IPS-15b (cell line): Measurements from ENCODE around the gene SPOCK1.
A peak's percentile ranks its signal among the peaks of the same experiment; 100 is the strongest.
"Not testable (repeated sequence)": the region's sequence is repeated elsewhere in the genome, so short reads cannot be mapped to it uniquely, and the experiment has no call there.

Source experiments
- H3K27me3 ChIP-seq: one replicate; pipeline ENCODE4 v1.6.1; 2013; ENCODE audit warnings: low read length; ENCODE audit not compliant: control insufficient read depth, insufficient read depth
- H3K36me3 ChIP-seq: one replicate; pipeline ENCODE4 v1.6.1; 2013; ENCODE audit warnings: low read length; ENCODE audit not compliant: control insufficient read depth, insufficient read depth
- H3K4me1 ChIP-seq: one replicate; pipeline ENCODE4 v1.6.1; 2013; ENCODE audit warnings: mild to moderate bottlenecking, low read length; ENCODE audit not compliant: control insufficient read depth, insufficient read depth
- H3K4me3 ChIP-seq: one replicate; pipeline ENCODE4 v1.5.1; 2013; ENCODE audit warnings: low read depth, low read length
- H3K9ac ChIP-seq: one replicate; pipeline ENCODE4 v1.6.1; 2013; ENCODE audit warnings: low read depth, mild to moderate bottlenecking, low read length
- H3K9me3 ChIP-seq: one replicate; pipeline ENCODE4 v1.6.1; 2013; ENCODE audit warnings: mild to moderate bottlenecking, low read length; ENCODE audit not compliant: control insufficient read depth, insufficient read depth

SPOCK1 gene

GRCh38 chr5:137504916-137505315 is 5.8 kb upstream of the SPOCK1 start:
- no peaks in the 10 kb centered on the region for H3K27me3 ChIP-seq
- H3K4me1 ChIP-seq = no peaks in the 10 kb centered on the region
- no peaks in the 10 kb centered on the region for H3K36me3 ChIP-seq
- no peaks in the 10 kb centered on the region for H3K9me3 ChIP-seq
- no peak overlapping the region for H3K9ac ChIP-seq
- H3K4me3 ChIP-seq = no peak overlapping the region

GRCh38 chr5:137503456-137503855 is 4.3 kb upstream of the SPOCK1 start:
- no peaks in the 10 kb centered on the region for H3K9me3 ChIP-seq
- H3K9ac ChIP-seq = no peak overlapping the region

GRCh38 chr5:137502632-137503031 is 3.5 kb upstream of the SPOCK1 start:
- Histone ChIP-seq H3K4me1 (no peaks in the 10 kb centered on the region), H3K4me3 (no peak overlapping the region), H3K36me3 (no peaks in the 10 kb centered on the region), H3K9me3 (no peaks in the 10 kb centered on the region), H3K27me3 (peaks cover 6% of the 10 kb centered on the region), H3K9ac (no peak overlapping the region)

More at GRCh38 chr5:137503456-137503855, 4.3 kb upstream of the SPOCK1 start:
- no peaks in the 10 kb centered on the region for H3K4me1 ChIP-seq
- no peaks in the 10 kb centered on the region for H3K27me3 ChIP-seq
- no peak overlapping the region for H3K4me3 ChIP-seq
- no peaks in the 10 kb centered on the region for H3K36me3 ChIP-seq

- no peak overlapping the region for H3K9ac ChIP-seq
- H3K27me3 ChIP-seq = peaks cover 14% of the 10 kb centered on the region
- no peaks in the 10 kb centered on the region for H3K36me3 ChIP-seq
- no peaks in the 10 kb centered on the region for H3K4me1 ChIP-seq
- no peak overlapping the region for H3K4me3 ChIP-seq
- no peaks in the 10 kb centered on the region for H3K9me3 ChIP-seq
Measured at GRCh38 chr5:137501846-137502406, 2.8 kb upstream of the SPOCK1 start.

- H3K36me3 ChIP-seq = no peaks in the 10 kb centered on the region
- peaks cover 20% of the 10 kb centered on the region for H3K27me3 ChIP-seq
- H3K4me1 ChIP-seq = no peaks in the 10 kb centered on the region
- no peaks in the 10 kb centered on the region for H3K9me3 ChIP-seq
- H3K4me3 ChIP-seq = no peak overlapping the region
- no peak overlapping the region for H3K9ac ChIP-seq
Measured at GRCh38 chr5:137501226-137501625, 2.1 kb upstream of the SPOCK1 start.

GRCh38 chr5:137500615-137501225 is 1.6 kb upstream of the SPOCK1 start:
- Histone ChIP-seq H3K4me1 (no peaks in the 10 kb centered on the region), H3K27me3 (peaks cover 20% of the 10 kb centered on the region), H3K36me3 (no peaks in the 10 kb centered on the region), H3K9ac (no peak overlapping the region), H3K4me3 (no peak overlapping the region), H3K9me3 (no peaks in the 10 kb centered on the region)

GRCh38 chr5:137499506-137499847 is 351 bp upstream of the SPOCK1 start:
- not testable (repeated sequence) for H3K9me3 ChIP-seq, H3K36me3 ChIP-seq, H3K9ac ChIP-seq, H3K4me3 ChIP-seq, H3K4me1 ChIP-seq
- H3K27me3 ChIP-seq = peaks cover 20% of the 10 kb centered on the region

- H3K4me3 ChIP-seq = peak overlapping the region; percentile 78
- no peak overlapping the region for H3K9ac ChIP-seq
Measured at GRCh38 chr5:137498301-137498735, 808 bp downstream of the SPOCK1 start.

GRCh38 chr5:137497396-137498290 is 1.5 kb downstream of the SPOCK1 start:
- no peaks in the 10 kb centered on the region for H3K36me3 ChIP-seq
- peaks cover 20% of the 10 kb centered on the region for H3K27me3 ChIP-seq
- H3K4me3 ChIP-seq = peak overlapping the region; percentile 78
- H3K4me1 ChIP-seq = no peaks in the 10 kb centered on the region
- H3K9ac ChIP-seq = no peak overlapping the region
- H3K9me3 ChIP-seq = no peaks in the 10 kb centered on the region

More at GRCh38 chr5:137498301-137498735, 808 bp downstream of the SPOCK1 start:
- no peaks in the 10 kb centered on the region for H3K9me3 ChIP-seq
- H3K4me1 ChIP-seq = no peaks in the 10 kb centered on the region
- peaks cover 20% of the 10 kb centered on the region for H3K27me3 ChIP-seq
- no peaks in the 10 kb centered on the region for H3K36me3 ChIP-seq

GRCh38 chr5:137496919-137497318 is 2.2 kb downstream of the SPOCK1 start:
- Histone ChIP-seq H3K4me1 (no peaks in the 10 kb centered on the region), H3K27me3 (peaks cover 20% of the 10 kb centered on the region), H3K4me3 (no peak overlapping the region), H3K9ac (no peak overlapping the region), H3K36me3 (no peaks in the 10 kb centered on the region), H3K9me3 (no peaks in the 10 kb centered on the region)

- Histone ChIP-seq H3K9ac (no peak overlapping the region), H3K9me3 (no peaks in the 10 kb centered on the region), H3K36me3 (no peaks in the 10 kb centered on the region), H3K4me3 (no peak overlapping the region), H3K27me3 (peaks cover 11% of the 10 kb centered on the region), H3K4me1 (no peaks in the 10 kb centered on the region)
Measured at GRCh38 chr5:137492331-137492730, 6.8 kb downstream of the SPOCK1 start.

GRCh38 chr5:137491121-137491520 is 8.0 kb downstream of the SPOCK1 start:
- Histone ChIP-seq H3K4me1 (no peaks in the 10 kb centered on the region), H3K27me3 (no peaks in the 10 kb centered on the region), H3K9ac (no peak overlapping the region), H3K4me3 (no peak overlapping the region), H3K9me3 (no peaks in the 10 kb centered on the region), H3K36me3 (no peaks in the 10 kb centered on the region)
